ENCODE data around the gene SPACA4. TPM values are rescaled to one million over a fixed set of nuclear protein-coding genes. Genes with fewer than 3 reads are reported as not detected.
A peak's percentile ranks its signal among the peaks of the same experiment; 100 is the strongest.

The SPACA4 gene
- polyA plus RNA-seq, 3 donors from 2014 or later: not detected

DNA sequence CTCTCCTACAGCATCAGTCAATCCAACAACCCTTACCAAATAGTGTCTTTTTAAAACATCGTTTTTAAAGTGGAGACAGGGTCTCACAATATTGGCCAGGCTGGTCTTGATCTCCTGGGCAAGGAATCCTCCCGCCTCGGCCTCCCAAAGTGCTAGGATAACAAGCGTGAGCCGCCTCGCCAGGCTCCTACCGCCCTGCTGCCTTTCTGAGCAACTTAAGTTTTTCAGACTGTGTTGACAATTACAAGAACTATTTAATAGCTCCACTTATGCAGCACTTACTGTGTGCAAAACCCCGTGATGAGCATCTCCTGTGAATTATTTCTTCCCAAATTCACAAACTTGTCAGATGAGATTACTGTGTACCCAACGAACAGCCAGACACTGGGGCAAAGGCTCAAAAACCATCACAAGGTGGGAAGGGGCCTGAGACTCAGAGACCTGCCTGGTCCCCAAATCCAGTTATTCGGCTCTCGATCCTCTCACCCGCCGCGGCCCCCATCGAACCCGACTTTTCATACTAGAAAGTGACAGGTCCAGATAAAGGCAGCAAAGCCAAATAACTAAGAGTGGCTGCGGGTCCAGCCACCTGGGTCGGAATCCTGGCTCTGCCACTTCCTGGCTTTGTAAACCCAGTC is 11.9 kb downstream of the SPACA4 start:
- DNase-seq: no peak
- Mint-ChIP-seq H3K4me1 (peaks cover 47 to 59% of the 10 kb centered on the region in 2 donors), H3K27ac (peak overlapping the region; percentile 95 to 99 (median 99))

DNA sequence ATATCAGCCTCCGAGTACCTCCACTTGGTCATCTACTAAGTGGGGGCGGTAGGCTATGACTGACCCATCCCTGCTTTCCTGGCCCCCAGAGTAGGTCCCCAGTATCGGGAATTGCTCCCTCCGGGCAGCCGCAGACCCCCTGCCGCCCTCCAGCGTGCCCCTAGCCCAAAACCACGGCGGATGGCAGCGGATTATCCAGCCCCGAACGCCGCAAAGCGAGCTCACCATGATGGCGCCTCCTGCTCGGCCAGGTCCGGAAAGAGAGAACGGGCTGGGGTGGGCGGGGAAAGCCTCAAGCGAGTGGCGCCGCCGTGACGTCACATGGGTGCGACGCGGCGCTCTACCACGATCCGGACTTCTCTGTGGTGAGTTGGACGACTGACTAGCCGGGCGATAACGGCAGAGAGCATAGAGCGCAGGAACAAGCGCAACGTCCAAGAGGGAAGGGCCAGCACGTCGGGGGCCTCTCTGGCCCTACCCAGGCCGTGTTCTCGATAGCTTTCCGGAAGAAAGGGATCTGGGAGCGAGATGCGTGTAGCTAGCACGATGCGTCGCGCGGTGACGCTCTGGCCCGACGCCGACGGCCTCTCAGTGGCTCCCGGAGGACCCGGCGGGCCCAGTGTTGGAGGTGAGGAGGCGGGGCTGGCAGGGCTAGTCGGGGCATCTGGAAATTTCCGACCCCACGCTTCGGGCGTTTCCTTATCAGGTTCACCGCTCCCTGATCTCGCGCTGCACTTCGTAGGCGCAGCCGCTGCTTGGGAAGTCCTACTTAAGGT is 12.6 kb downstream of the SPACA4 start, which contains the start of the genes RPL18 and SPHK2:
RPL18 (minus strand) TSS at position 263 of the 776 bp plus-strand sequence; CDS start at position 228, 35 bp downstream.
SPHK2 (plus strand) TSS at position 591 of the 776 bp plus-strand sequence. CDS start 1,009 bp downstream, outside the sequence.
- peak; percentile 96 to 98 (median 98) for DNase-seq
- peaks cover 10 to 34% (median 18%) of the 10 kb centered on the region in 3 donors for H3K36me3 Mint-ChIP-seq
- peaks cover 52 to 66% of the 10 kb centered on the region in 2 donors for H3K4me1 Mint-ChIP-seq
- H3K9me3 Mint-ChIP-seq: no peaks in the 10 kb centered on the region
- peak within 1 kb of the TSS; percentile 95 to 99 (median 99) for H3K27ac Mint-ChIP-seq
- H3K27me3 Mint-ChIP-seq (ENCODE audit: low read depth in 3 of 3): peaks cover 6 to 11% (median 8%) of the 10 kb centered on the region in 3 donors
- peak within 1 kb of the TSS; percentile 95 to 99 (median 96) for H3K4me3 Mint-ChIP-seq

More for the DNA sequence above, 11.9 kb downstream of the SPACA4 start:
- no peaks in the 10 kb centered on the region for H3K9me3 Mint-ChIP-seq
- H3K36me3 Mint-ChIP-seq: peaks cover 10 to 28% (median 14%) of the 10 kb centered on the region in 3 donors
- H3K4me3 Mint-ChIP-seq: peak overlapping the region; percentile 95 to 99 (median 96)
- peaks cover 4 to 11% (median 10%) of the 10 kb centered on the region in 3 donors for H3K27me3 Mint-ChIP-seq (ENCODE audit: low read depth in 3 of 3)

DNA sequence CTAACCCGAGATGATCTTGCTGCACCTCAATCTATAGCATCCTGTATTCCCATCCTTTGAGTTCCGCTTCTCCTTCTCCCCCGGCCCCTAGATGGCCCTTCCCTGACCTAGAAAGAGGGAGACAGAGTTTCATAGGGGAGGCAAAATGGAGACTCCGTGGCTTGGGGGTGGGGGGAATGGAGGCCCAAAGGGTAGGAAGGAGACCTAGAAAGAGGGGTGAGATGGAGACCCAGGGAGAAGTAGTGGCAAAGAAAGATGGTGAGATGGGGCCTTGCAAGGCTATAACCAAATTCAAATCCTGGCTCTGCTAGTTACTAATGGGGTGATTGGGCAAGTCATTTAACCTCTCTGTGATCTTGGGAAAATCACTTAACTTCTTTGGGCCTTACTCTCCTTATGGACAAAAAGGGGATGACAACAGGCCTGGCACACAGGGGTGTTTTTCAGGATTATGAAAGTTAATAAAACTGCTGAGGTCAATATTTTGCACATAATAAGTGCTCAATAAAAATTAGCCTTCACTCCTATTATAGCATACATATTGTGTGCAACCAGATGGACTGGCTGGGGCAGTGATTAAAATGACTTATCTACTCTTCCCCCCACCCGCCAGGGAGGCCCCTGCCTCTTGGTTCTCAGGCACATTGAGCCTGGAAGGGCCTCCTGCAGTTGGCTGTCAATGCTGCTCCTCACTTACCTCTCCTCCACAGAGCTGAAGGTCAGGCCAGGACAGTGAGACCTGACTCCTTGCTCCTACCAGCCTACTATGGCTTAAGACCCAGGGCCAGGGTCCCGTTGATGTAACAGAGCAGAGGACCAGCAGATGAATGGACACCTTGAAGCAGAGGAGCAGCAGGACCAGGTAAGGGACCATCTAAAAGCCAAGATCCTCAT is 13.4 kb downstream of the SPACA4 start:
- Mint-ChIP-seq H3K36me3 (peaks cover 10 to 34% (median 18%) of the 10 kb centered on the region in 3 donors), H3K27ac (peak overlapping the region; percentile 95 to 99 (median 99)), H3K27me3 (ENCODE audit: low read depth in 3 of 3) (peaks cover 6 to 8% (median 8%) of the 10 kb centered on the region in 3 donors), H3K4me1 (peaks cover 57 to 75% of the 10 kb centered on the region in 2 donors), H3K4me3 (peak overlapping the region; percentile 95 to 99 (median 96)), H3K9me3 (no peaks in the 10 kb centered on the region)
- no peak for DNase-seq

DNA sequence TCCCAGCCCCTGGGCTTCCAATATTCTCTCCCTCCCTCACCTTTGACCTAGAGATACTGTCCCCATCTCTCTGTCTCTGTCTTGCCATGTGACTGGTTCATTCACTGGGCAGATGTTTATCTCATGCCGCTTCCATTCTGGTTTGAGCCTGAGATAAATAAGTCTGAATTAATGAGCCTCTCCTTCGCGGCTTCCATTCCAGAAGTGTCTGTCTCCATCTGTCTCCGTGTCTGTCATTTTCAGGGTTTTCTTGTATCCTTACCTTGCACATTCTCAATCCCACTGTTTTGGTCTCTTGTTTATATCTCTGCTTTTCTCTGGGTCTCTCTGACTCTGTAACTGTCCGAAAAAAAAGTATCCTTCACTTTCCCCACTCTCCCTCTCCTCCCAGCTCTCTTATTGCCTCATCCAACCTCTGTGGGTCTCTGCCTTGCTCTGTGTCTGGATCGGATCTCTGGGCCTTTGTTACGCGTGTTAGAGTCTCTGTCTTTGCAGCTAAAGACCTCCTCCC is 17.1 kb downstream of the SPACA4 start:
- DNase-seq: no peak
- peaks cover 59 to 71% of the 10 kb centered on the region in 2 donors for H3K4me1 Mint-ChIP-seq
- H3K9me3 Mint-ChIP-seq: no peaks in the 10 kb centered on the region
- H3K4me3 Mint-ChIP-seq: peak overlapping the region; percentile 80 to 91 (median 87)
- H3K27me3 Mint-ChIP-seq (ENCODE audit: low read depth in 3 of 3): peaks cover 3 to 11% (median 8%) of the 10 kb centered on the region in 3 donors
- peak overlapping the region; percentile 81 to 98 (median 98) for H3K27ac Mint-ChIP-seq
- peaks cover 7 to 16% (median 13%) of the 10 kb centered on the region in 3 donors for H3K36me3 Mint-ChIP-seq

DNA sequence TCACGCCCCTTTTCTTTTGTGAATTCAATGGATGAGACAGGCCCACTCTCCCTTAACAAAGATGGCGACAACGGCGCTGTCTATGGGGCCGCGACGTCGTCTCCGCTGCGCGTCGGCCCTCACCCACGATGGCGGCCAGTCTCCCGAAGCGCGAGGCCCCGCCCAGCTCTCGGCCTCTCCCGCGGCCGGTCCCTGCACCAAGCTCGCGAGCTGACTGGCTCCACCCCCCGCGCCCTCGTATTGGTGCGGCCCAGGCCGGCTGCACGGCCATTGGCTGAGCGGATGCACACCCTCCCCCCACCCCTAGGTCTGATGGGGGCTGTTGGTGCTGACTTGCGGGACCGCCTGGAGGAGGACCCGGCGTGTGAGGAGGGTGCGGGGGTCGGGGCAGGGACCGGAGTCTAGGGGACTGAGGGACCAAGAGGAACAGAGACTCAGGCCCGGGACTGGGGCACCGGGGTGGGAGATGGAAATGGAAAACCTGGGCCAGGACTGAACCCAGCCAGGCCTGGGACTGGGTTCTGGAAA is 17.6 kb downstream of the SPACA4 start:
- Mint-ChIP-seq H3K36me3 (peaks cover 5 to 15% (median 11%) of the 10 kb centered on the region in 3 donors), H3K4me1 (peaks cover 60 to 68% of the 10 kb centered on the region in 2 donors), H3K27ac (peak overlapping the region; percentile 81 to 98 (median 98)), H3K4me3 (peak overlapping the region; percentile 80 to 91 (median 87)), H3K9me3 (no peaks in the 10 kb centered on the region), H3K27me3 (ENCODE audit: low read depth in 3 of 3) (peaks cover under 1 to 7% (median 4%) of the 10 kb centered on the region in 3 donors)
- DNase-seq: peak; percentile 92

DNA sequence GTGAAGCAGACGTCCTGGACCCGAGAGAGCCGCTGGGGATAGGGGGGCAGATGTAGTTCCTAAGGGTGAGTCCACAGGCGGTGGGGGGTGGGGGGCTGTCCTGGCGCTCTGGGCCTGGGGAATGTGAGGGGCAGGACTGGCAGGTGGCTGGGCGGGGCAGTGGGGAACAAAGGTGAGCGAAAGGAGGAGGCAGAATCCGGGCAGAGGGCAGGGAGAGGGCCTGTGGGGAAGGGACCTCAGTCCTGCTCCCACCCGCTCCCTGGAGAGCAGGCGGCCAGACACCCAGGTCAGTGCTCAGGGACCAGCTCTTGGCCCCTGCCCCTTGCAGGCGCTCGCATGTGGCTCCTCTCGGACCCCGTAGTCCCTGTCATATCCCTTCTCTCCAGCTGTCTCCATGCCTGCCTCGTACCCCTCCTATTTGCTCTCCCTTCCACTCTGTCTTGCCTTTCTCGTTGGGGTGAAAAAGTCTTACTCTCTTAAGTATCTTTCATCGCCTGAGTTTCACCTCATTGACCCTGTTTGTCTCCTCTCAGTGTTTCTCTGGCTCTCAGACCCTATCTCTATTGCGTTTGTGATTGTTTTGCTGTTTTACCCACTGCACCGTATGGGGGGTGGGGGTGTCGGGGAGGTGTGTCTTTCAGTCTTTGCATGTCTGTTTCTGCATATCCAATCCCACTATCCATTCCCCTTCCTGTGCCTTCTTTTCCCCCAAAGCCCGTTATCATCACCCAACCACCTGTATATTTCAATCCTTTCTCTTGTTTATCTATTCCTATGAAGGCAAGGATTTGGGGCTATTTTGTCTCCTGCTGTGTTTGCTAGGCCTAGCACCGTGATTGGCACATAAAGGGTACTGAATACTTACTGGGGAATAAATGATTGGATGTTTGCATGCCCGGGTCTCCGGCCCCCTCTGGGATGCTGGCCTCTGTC is 18.5 kb downstream of the SPACA4 start:
- Mint-ChIP-seq H3K27me3 (ENCODE audit: low read depth in 3 of 3) (peaks cover 0 to 4% (median 4%) of the 10 kb centered on the region in 3 donors), H3K4me1 (peaks cover 53 to 59% of the 10 kb centered on the region in 2 donors), H3K36me3 (peaks cover 5 to 15% (median 11%) of the 10 kb centered on the region in 3 donors), H3K27ac (peak overlapping the region; percentile 65 to 97 (median 89)), H3K4me3 (peak overlapping the region in 4 of 5 donors; percentile 13 to 54 (median 40)), H3K9me3 (no peaks in the 10 kb centered on the region)
- no peak for DNase-seq

DNA sequence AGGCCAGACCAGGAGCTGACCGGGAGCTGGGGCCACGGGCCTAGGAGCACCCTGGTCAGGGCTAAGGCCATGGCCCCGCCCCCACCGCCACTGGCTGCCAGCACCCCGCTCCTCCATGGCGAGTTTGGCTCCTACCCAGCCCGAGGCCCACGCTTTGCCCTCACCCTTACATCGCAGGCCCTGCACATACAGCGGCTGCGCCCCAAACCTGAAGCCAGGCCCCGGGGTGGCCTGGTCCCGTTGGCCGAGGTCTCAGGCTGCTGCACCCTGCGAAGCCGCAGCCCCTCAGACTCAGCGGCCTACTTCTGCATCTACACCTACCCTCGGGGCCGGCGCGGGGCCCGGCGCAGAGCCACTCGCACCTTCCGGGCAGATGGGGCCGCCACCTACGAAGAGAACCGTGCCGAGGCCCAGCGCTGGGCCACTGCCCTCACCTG is 19.4 kb downstream of the SPACA4 start:
- Mint-ChIP-seq H3K27me3 (ENCODE audit: low read depth in 3 of 3) (peaks cover 1 to 4% (median 4%) of the 10 kb centered on the region in 3 donors), H3K4me1 (peaks cover 51 to 55% of the 10 kb centered on the region in 2 donors), H3K4me3 (no peak overlapping the region), H3K9me3 (no peaks in the 10 kb centered on the region), H3K36me3 (peaks cover 5 to 15% (median 11%) of the 10 kb centered on the region in 3 donors), H3K27ac (peak overlapping the region in 2 of 6 donors; percentile 70 to 89)
- DNase-seq: no peak

DNA sequence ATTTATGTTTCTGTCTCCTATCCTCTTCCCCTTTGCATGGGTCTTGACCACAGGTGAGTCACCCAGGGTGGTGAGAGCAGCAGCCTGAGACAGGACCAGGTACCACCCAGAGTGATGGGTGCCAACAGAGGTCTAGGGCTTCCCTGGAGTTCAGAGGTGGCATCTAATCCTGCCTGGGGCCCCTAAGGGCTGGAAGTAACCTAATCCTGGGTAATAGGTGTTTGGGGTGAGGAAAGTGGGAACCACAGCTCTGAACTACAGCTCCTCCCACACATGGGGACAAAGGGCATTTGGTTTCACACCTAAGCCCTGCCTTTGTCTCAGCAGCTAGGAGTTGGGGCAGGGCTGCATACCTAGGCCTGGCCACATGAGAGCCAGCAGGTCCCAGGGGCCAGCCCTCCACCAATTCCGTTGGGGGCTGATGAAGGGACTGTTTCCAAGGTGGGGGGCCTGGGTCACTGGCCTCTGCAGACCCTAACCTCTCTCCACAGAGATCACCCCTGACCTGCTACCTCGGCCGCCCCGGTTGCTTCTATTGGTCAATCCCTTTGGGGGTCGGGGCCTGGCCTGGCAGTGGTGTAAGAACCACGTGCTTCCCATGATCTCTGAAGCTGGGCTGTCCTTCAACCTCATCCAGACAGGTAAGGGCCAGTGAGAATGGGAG is 20.8 kb downstream of the SPACA4 start:
- Mint-ChIP-seq H3K4me1 (peaks cover 48 to 51% of the 10 kb centered on the region in 2 donors), H3K27ac (peak overlapping the region; percentile 74 to 92 (median 82)), H3K9me3 (no peaks in the 10 kb centered on the region), H3K27me3 (ENCODE audit: low read depth in 3 of 3) (peaks cover 1 to 4% (median 4%) of the 10 kb centered on the region in 3 donors), H3K36me3 (peaks cover 5 to 16% (median 9%) of the 10 kb centered on the region in 3 donors), H3K4me3 (peak overlapping the region; percentile 40 to 70 (median 66))
- DNase-seq: peak; percentile 51 to 56 (median 52)

DNA sequence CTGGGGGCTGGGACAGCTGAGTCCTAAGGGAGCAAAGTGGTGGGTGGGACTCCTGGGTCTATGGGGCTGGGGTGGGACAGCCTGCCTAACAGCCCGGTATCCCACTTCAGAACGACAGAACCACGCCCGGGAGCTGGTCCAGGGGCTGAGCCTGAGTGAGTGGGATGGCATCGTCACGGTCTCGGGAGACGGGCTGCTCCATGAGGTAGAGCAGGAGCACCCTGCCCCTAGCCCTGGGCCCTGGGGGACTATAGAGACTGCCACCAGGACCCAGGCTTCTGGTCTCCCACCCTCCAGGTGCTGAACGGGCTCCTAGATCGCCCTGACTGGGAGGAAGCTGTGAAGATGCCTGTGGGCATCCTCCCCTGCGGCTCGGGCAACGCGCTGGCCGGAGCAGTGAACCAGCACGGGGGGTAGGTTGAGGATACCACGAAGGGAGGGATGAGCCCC is 21.3 kb downstream of the SPACA4 start:
- Mint-ChIP-seq H3K4me1 (peaks cover 48 to 52% of the 10 kb centered on the region in 2 donors), H3K27me3 (ENCODE audit: low read depth in 3 of 3) (peaks cover 1 to 4% (median 4%) of the 10 kb centered on the region in 3 donors), H3K36me3 (peaks cover 5 to 14% (median 10%) of the 10 kb centered on the region in 3 donors), H3K9me3 (no peaks in the 10 kb centered on the region), H3K4me3 (peak overlapping the region in 1 of 5 donors; percentile 49), H3K27ac (peak overlapping the region in 3 of 6 donors; percentile 74 to 84 (median 80))
- no peak for DNase-seq

DNA sequence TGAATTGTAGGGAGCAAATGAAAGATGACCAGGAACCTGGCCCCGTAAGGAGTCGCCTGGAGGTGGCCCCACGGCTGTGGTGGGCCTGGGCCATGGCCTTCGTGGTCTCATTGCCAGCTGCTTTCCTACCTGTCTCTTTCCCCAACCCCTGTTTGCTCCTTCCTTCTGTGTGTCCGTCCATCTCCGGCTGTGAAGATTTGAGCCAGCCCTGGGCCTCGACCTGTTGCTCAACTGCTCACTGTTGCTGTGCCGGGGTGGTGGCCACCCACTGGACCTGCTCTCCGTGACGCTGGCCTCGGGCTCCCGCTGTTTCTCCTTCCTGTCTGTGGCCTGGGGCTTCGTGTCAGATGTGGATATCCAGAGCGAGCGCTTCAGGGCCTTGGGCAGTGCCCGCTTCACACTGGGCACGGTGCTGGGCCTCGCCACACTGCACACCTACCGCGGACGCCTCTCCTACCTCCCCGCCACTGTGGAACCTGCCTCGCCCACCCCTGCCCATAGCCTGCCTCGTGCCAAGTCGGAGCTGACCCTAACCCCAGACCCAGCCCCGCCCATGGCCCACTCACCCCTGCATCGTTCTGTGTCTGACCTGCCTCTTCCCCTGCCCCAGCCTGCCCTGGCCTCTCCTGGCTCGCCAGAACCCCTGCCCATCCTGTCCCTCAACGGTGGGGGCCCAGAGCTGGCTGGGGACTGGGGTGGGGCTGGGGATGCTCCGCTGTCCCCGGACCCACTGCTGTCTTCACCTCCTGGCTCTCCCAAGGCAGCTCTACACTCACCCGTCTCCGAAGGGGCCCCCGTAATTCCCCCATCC is 22.1 kb downstream of the SPACA4 start:
- H3K36me3 Mint-ChIP-seq: peaks cover 3 to 9% (median 7%) of the 10 kb centered on the region in 3 donors
- H3K4me3 Mint-ChIP-seq: peak overlapping the region in 1 of 5 donors; percentile 44
- peaks cover 46 to 51% of the 10 kb centered on the region in 2 donors for H3K4me1 Mint-ChIP-seq
- no peak for DNase-seq
- H3K27ac Mint-ChIP-seq: peak overlapping the region in 2 of 6 donors; percentile 48 to 60
- H3K9me3 Mint-ChIP-seq: no peaks in the 10 kb centered on the region
- H3K27me3 Mint-ChIP-seq (ENCODE audit: low read depth in 3 of 3): peaks cover 1 to 4% (median 2%) of the 10 kb centered on the region in 3 donors

Measured in immature natural killer cell (primary cell).